GM08714 (cell line): Measurements from ENCODE around the gene SLC25A2.
"Not testable (repeated sequence)": the region's sequence is repeated elsewhere in the genome, so short reads cannot be mapped to it uniquely, and the experiment has no call there.

Experiments
- H3K4me3 ChIP-seq: fragments of 200-500 bp; sonication (Bioruptor generic); 2 replicates; pipeline ENCODE4 v1.5.1; 2014; ENCODE audit warnings: mild to moderate bottlenecking, low read length, inconsistent platforms
- ZNF274 ChIP-seq: IDR thresholded peaks from 2 replicates; pipeline ENCODE4 v1.6.1; 2012; ENCODE audit warnings: mild to moderate bottlenecking, low read depth, low read length

The SLC25A2 gene

GRCh38 chr5:141326088-141326854, 22.4 kb upstream of the SLC25A2 start:
- H3K4me3 ChIP-seq, result peak overlapping the region; percentile 39; the same call in 1 of the 2 replicates
- TF ChIP-seq ZNF274, result no peak

- no peak for TF ChIP-seq ZNF274
- H3K4me3 ChIP-seq, result no peak overlapping the region
Observed at GRCh38 chr5:141322261-141322660, 18.4 kb upstream of the SLC25A2 start.

GRCh38 chr5:141320225-141321169, 16.6 kb upstream of the SLC25A2 start, which contains the start of gene TAF7:
TAF7 (minus strand) TSS chr5:141320784; CDS start chr5:141320044, 740 bp downstream.
- peak within 1 kb of the TSS; percentile 67 for H3K4me3 ChIP-seq
- TF ChIP-seq ZNF274, result no peak

- no peak for TF ChIP-seq ZNF274
- H3K4me3 ChIP-seq, result peak overlapping the region; percentile 67
Observed at GRCh38 chr5:141319699-141320098, 15.8 kb upstream of the SLC25A2 start.

- no peak overlapping the region; the same call in 1 of the 2 replicates for H3K4me3 ChIP-seq
- no peak for TF ChIP-seq ZNF274
Observed at GRCh38 chr5:141319202-141319601, 15.4 kb upstream of the SLC25A2 start.

- not testable (repeated sequence) for H3K4me3 ChIP-seq
Observed at GRCh38 chr5:141316963-141317362, 13.1 kb upstream of the SLC25A2 start.

GRCh38 chr5:141313711-141314110, 9.9 kb upstream of the SLC25A2 start:
- TF ChIP-seq ZNF274, result no peak
- H3K4me3 ChIP-seq, result no peak overlapping the region

GRCh38 chr5:141306630-141307029, 2.8 kb upstream of the SLC25A2 start:
- no peak for TF ChIP-seq ZNF274
- no peak overlapping the region for H3K4me3 ChIP-seq

GRCh38 chr5:141298376-141298775, 5.5 kb downstream of the SLC25A2 start:
- TF ChIP-seq ZNF274, result no peak

GRCh38 chr5:141272906-141273305, 30.9 kb downstream of the SLC25A2 start:
- H3K4me3 ChIP-seq, result no peak overlapping the region
- no peak for TF ChIP-seq ZNF274

More at GRCh38 chr5:141298376-141298775, 5.5 kb downstream of the SLC25A2 start:
- H3K4me3 ChIP-seq, result no peak overlapping the region

- TF ChIP-seq ZNF274, result no peak
- no peak overlapping the region for H3K4me3 ChIP-seq
Observed at GRCh38 chr5:141269195-141269594, 34.7 kb downstream of the SLC25A2 start.

GRCh38 chr5:141261238-141261546, 42.7 kb downstream of the SLC25A2 start:
- no peak for TF ChIP-seq ZNF274
- H3K4me3 ChIP-seq, result no peak overlapping the region

- no peak overlapping the region for H3K4me3 ChIP-seq
- peak; percentile 92 for TF ChIP-seq ZNF274
Observed at GRCh38 chr5:141260458-141261237, 43.2 kb downstream of the SLC25A2 start.

- no peak for TF ChIP-seq ZNF274
- H3K4me3 ChIP-seq, result no peak overlapping the region
Observed at GRCh38 chr5:141258948-141259347, 44.9 kb downstream of the SLC25A2 start.

GRCh38 chr5:141258464-141258863, 45.4 kb downstream of the SLC25A2 start:
- no peak for TF ChIP-seq ZNF274

More at GRCh38 chr5:141258464-141258863, 45.4 kb downstream of the SLC25A2 start:
- H3K4me3 ChIP-seq, result no peak overlapping the region
